ENCODE measurements around the gene ACAD8.
A peak's percentile ranks its signal among the peaks of the same experiment; 100 is the strongest.
"Not testable (repeated sequence)": the region's sequence is repeated elsewhere in the genome, so short reads cannot be mapped to it uniquely, and the experiment has no call there.

Gene ACAD8

GRCh38 chr11:134240592-134240991, 12.8 kb upstream of the ACAD8 start:
- no peak for DNase-seq

- peak; percentile 44 to 61 for DNase-seq
Observed at GRCh38 chr11:134242376-134242775, 11.0 kb upstream of the ACAD8 start.

- DNase-seq, result no peak
Observed at GRCh38 chr11:134243913-134244312, 9.5 kb upstream of the ACAD8 start.

- DNase-seq, result peak; percentile 30 to 50
Observed at GRCh38 chr11:134244593-134244992, 8.8 kb upstream of the ACAD8 start.

GRCh38 chr11:134245434-134245833, 7.9 kb upstream of the ACAD8 start:
- DNase-seq, result no peak

GRCh38 chr11:134246100-134246499, 7.3 kb upstream of the ACAD8 start:
- no peak for DNase-seq

GRCh38 chr11:134246678-134247077, 6.7 kb upstream of the ACAD8 start:
- no peak for DNase-seq

- no peak for DNase-seq
Observed at GRCh38 chr11:134248910-134249480, 4.4 kb upstream of the ACAD8 start.

GRCh38 chr11:134250246-134250645, 3.1 kb upstream of the ACAD8 start:
- peak; percentile 26 to 36 for DNase-seq

GRCh38 chr11:134250675-134251074, 2.7 kb upstream of the ACAD8 start:
- no peak for DNase-seq

GRCh38 chr11:134252346-134253187, 801 bp upstream of the ACAD8 start:
- DNase-seq, result peak; percentile 29 to 43

GRCh38 chr11:134254433-134255183, 1.2 kb downstream of the ACAD8 start:
- peak in 1 of 2 experiments; percentile 9 for DNase-seq

GRCh38 chr11:134255184-134255561, 1.8 kb downstream of the ACAD8 start:
- not testable (repeated sequence) for DNase-seq

GRCh38 chr11:134257101-134257500, 3.7 kb downstream of the ACAD8 start:
- DNase-seq, result no peak

- DNase-seq, result no peak
Observed at GRCh38 chr11:134258577-134258976, 5.2 kb downstream of the ACAD8 start.

GRCh38 chr11:134260503-134260902, 7.1 kb downstream of the ACAD8 start:
- peak in 1 of 2 experiments; percentile 15 for DNase-seq

GRCh38 chr11:134260983-134261382, 7.6 kb downstream of the ACAD8 start:
- DNase-seq, result no peak

GRCh38 chr11:134261626-134262488, 8.5 kb downstream of the ACAD8 start:
- peak; percentile 18 to 30 for DNase-seq

GRCh38 chr11:134264966-134265764, 11.8 kb downstream of the ACAD8 start:
- no peak for DNase-seq

- DNase-seq, result no peak
Observed at GRCh38 chr11:134266440-134266839, 13.1 kb downstream of the ACAD8 start.

GRCh38 chr11:134266841-134267251, 13.5 kb downstream of the ACAD8 start:
- DNase-seq, result no peak

- DNase-seq, result no peak
Observed at GRCh38 chr11:134267461-134267860, 14.1 kb downstream of the ACAD8 start.
